ENCODE measurements around the gene TANGO6.
A peak's percentile ranks its signal among the peaks of the same experiment; 100 is the strongest.

TANGO6 gene

DNA sequence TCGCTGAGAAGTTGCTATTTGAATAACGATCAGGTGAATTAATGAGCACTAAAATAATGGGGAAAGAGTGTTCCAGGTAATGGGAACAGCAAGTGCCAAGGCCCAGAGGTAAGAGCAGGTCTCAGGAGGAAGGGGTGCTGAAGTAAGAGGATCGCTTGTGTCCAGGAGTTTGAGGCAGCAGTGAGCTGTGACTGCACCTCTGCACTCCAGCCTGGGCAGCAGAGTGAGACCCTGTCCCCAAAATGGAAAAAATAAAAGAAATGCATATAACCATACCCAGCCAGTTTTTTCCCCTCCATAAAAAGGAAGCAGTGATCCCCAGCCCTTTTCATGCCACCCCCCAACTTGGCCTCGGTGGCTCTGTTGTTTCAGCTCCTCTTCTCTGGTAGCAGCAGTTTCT is 245.4 kb downstream of the TANGO6 start:
- TF ChIP-seq, protein P1, sequence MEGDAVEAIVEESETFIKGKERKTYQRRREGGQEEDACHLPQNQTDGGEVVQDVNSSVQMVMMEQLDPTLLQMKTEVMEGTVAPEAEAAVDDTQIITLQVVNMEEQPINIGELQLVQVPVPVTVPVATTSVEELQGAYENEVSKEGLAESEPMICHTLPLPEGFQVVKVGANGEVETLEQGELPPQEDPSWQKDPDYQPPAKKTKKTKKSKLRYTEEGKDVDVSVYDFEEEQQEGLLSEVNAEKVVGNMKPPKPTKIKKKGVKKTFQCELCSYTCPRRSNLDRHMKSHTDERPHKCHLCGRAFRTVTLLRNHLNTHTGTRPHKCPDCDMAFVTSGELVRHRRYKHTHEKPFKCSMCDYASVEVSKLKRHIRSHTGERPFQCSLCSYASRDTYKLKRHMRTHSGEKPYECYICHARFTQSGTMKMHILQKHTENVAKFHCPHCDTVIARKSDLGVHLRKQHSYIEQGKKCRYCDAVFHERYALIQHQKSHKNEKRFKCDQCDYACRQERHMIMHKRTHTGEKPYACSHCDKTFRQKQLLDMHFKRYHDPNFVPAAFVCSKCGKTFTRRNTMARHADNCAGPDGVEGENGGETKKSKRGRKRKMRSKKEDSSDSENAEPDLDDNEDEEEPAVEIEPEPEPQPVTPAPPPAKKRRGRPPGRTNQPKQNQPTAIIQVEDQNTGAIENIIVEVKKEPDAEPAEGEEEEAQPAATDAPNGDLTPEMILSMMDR (IDR thresholded peaks at IDR 0.05), result no peak

DNA sequence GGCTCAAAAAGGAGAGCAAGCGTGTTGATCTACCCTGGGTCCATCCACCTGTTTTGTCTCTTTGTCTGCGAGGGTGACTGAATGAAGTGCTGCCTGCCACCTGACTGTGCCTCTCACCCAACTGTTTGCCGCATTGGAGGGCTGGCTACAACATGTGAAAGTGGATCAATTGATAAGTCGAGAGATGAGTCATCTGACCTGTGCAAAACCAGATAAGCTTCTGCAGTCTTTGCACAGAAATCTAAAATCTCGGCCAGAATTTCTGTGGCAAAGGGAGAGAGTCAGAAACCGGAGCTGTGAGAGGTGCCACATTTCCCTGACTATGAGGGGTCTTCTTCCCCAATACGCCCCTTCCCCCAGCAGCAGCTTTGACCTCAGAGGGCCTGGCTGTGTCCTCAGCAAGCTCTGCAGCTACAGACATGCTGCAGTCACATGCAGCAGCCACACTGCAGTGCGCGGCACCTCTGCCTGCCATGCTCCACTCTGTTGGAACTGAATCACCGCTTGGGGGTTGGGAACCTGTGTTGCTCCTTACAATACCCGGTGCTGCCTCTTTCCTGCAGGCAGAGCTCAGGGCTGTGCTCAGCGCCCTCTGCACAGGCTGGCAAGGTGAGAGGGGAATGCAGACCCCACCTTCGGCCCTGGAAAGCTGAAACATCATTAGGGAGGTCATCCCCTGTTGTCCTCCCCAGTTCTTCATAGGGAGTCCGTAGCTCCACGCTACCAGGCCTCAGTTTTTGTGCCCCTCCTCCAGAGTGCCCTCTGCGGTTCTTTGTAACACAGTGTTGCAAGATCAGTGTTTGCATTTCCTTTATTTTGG is 246.0 kb downstream of the TANGO6 start:
- TF ChIP-seq, protein P1 (IDR thresholded peaks at IDR 0.05), result no peak

DNA sequence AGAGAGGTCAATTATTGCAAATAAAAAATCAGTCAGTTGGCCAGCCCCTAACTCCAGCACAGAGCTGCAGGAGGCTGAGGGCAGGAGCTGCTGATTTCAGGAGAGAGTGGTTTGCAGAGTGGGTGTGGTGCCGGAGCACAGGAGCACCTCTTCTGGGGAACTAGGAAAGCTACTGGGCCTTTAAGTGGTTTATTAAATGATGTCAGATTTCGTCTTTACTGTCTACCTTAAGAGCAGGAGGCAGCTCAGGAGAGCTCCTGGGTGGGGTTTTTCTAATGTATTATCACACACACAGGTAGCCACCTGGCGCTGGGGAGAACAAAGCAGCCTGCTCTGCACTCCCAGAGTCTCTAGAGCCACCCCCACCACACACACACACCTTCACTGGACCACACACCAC is 250.6 kb downstream of the TANGO6 start:
- TF ChIP-seq, protein P1 (IDR thresholded peaks at IDR 0.05), result no peak

DNA sequence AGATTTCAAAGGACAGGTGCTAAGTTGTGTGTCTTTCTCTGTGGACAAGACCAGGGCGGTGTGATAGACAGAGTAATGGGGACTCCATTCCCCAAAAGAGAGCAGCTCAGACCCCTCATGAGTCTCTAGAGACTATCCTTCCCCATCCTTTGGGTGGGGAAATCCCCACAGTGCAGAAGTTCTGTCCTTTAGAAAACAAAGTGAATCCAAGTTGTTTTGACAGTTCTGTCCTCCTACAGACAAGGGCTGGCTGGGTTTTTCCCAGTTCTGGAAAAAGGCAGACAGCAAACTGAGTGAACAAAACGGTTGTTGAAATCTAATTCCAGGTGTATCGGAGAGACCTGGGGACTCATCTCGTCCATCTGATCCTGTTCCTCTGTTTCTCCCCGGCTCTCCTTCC is 251.2 kb downstream of the TANGO6 start:
- TF ChIP-seq, protein P1 (IDR thresholded peaks at IDR 0.05), result no peak

DNA sequence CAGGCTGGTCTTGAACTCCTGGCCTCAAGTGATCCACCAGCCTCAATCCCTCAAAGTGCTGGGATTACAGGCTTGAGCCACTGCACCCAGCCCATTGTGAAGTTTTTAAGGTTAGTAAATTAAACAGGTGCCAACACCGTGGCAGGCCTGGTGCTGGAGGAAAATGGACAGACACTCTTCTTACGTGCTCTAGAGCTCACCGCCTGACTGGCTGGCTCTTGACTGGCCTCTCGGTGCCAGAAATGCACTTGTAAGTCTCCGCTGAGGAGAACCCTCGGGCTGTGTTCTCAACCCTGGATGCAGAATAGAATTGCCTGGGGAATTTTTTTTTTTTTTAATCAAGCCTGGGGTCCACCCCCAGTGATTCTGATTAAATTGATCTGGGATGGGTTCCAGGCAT is 251.9 kb downstream of the TANGO6 start:
- TF ChIP-seq, protein P1 (IDR thresholded peaks at IDR 0.05), result no peak

DNA sequence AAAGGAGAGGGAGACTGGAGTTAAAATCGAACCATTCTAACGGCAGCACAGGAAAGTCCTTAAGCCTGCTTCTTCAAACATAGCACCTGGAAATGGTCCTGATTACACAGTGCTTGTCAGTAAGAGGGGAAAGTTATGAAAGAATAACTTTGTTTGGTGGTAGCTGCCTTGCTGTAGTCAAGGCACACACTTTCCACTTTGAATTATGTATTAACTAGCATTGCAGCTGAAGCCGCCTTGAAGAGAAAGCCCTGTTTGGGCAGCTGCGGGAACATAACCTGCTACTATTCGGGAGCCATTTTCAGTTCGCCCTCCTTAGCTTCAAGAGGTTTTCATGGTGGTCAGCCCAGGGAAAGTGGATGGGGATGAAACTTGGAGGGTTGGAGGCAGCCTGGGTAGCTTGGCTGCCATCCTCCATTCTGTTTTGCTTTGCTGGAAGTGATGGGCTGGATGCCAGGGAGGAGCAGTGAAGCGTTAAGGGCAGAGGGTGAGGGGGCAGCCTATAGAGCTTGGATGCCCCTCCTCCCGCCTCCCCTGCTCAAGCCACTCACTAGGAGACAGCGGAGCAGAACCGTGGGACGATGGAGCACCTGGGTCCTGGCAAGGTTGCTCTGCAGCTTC is 256.9 kb downstream of the TANGO6 start:
- TF ChIP-seq, protein P1 (IDR thresholded peaks at IDR 0.05), result no peak

DNA sequence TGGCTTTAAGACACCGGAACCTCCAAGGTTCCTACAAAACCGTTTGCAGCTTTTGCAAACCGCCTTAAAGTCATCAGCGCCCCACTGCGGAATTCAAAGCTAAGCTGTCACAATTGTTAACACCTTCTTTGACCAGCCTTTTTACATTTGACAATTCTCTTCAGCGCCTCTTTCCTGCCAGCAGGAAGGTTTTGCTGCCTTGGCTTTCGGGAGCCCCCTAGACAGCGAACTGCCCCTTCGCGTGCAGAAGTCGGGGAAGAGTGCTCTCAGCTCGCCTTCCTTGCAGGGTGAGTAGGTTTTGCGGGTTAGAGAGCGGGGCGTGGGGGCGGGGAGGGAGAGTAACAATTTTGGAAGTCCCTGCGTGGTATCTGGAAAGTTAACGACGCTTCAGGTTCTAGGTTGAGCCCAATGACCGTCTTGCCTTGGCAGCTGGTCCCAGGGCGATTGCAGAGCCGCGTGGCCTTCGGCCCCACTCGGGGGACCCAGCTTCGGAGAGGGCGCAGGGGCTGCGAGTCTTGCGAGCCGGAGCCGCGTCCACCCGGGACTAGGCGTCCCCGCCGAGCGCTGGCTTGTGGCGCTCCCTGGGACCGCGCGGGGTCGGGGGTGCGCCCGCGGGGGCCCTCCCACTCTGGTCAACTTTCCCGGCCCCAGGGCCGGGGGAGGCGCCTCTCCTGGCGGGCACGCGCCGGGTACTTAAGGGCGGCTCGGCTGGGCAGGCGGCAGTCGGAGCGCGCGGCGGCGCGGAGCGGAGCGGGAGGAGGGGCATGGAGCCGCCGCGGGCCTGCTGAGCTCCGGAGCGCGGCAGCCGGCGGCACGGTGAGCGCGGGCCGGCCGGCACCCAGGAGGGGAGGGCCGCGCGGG is 262.4 kb downstream of the TANGO6 start, which contains the start of gene HAS3:
Gene HAS3 (plus strand): TSS at position 153 of the 861 bp plus-strand sequence. CDS start 3,743 bp downstream, outside the sequence.
- TF ChIP-seq, protein P1 (IDR thresholded peaks at IDR 0.05), result peak; percentile 69

Measured in LNCAP (cell line).